ENCODE data around the gene TET3. TPM values are rescaled to one million over a fixed set of nuclear protein-coding genes. Genes with fewer than 3 reads are reported as not detected.

Gene TET3
- polyA plus RNA-seq, 1 of the 3 experiments (the other 2 are of a cell fraction): 1.6 TPM

DNA sequence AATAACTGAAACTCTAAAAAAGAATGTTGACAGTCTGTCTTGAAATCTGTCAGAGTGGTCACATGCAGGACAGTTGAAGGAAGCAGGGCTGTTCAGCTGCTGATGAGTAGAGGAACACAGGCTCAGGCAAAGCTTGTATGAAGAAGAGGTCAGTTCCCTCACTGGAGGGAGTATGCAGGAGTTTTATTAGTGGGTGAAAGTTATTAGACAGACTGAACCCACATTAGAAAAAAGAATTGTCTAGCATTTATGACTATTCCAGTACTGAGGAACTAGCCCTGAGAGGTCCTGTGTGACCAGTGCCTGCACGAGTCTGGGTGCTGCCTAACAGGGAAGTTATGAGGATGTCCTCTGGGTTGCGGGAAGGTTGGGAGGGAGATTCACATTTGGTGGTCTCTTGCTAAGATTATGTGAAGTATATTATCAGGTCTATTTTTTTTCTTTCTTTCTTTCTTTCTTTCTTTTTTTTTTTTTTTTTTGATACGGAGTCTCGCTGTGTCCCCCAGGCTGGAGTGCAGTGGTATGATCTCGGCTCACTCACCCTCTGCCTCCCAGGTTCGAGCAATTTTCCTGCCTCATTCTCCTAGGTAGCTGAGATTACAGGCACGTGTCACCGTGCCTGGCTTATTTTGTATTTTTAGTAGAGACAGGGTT, 9.6 kb downstream of the TET3 start:
- CTCF ChIA-PET: interaction anchor here (1.0 to 1.1 kb wide), 3 partner anchors 14 to 167 kb away, joined by 3 to 4 read pairs (median 3); no protein-coding TSS in a partner anchor
- Histone ChIP-seq H3K27ac (ENCODE audit: low read depth in 2 of 2, low read length in 1 of 2) (no peak overlapping the region), H3K9me2 (no peaks in the 10 kb centered on the region), H3K4me1 (ENCODE audit: control insufficient read depth in 1 of 2, insufficient read depth in 2 of 2, low read depth in 1 of 2, low read length in 1 of 2) (peaks cover 0 to 7% of the 10 kb centered on the region in 2 experiments; a peak in 1 of 4 replicates), H4K20me1 (ENCODE audit: insufficient read depth) (peaks cover 30% of the 10 kb centered on the region; the same call in 1 of the 2 replicates), H3F3A (replicated peaks; ENCODE audit: insufficient read depth) (no peaks in the 10 kb centered on the region), H3K79me2 (ENCODE audit: insufficient read depth) (peaks cover 41% of the 10 kb centered on the region), H3K4me3 (ENCODE audit: low read depth in 2 of 2, low read length in 1 of 2) (no peak overlapping the region), H2AFZ (ENCODE audit: low read depth) (no peak overlapping the region), H3K9ac (no peak overlapping the region), H3K36me3 (replicated peaks in 1 of 2; ENCODE audit: control insufficient read depth in 1 of 2, insufficient read depth in 2 of 2, low read length in 1 of 2) (peaks cover 0 to 7% of the 10 kb centered on the region in 2 experiments), H3K4me2 (no peak overlapping the region), H3K27me3 (ENCODE audit: insufficient read depth) (no peaks in the 10 kb centered on the region), H3K9me3 (no peaks in the 10 kb centered on the region)
- DNase-seq: no peak
- POLR2A ChIA-PET: no interaction called here
- WGBS (ENCODE audit: low lambda C conversion rate): 95% methylated on average over 8 of the region's 8 CpGs
- TF ChIP-seq, protein P1, sequence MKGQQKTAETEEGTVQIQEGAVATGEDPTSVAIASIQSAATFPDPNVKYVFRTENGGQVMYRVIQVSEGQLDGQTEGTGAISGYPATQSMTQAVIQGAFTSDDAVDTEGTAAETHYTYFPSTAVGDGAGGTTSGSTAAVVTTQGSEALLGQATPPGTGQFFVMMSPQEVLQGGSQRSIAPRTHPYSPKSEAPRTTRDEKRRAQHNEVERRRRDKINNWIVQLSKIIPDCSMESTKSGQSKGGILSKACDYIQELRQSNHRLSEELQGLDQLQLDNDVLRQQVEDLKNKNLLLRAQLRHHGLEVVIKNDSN (IDR thresholded peaks at IDR 0.05; ENCODE audit: borderline replicate concordance, low read depth): no peak
- TF ChIP-seq JUND (IDR thresholded peaks at IDR 0.05) (no peak), EP300 (IDR thresholded peaks at IDR 0.05; ENCODE audit: borderline replicate concordance in 1 of 2, low read depth in 1 of 2, low read length in 1 of 2) (no peak), MEF2A (IDR thresholded peaks at IDR 0.05; ENCODE audit: borderline replicate concordance, low read depth) (no peak), GATA2 (CRISPR knock-in tag; IDR thresholded peaks at IDR 0.05) (no peak), FOXM1 (IDR thresholded peaks at IDR 0.05; ENCODE audit: low read depth) (no peak)
- TF ChIP-seq, protein P2, sequence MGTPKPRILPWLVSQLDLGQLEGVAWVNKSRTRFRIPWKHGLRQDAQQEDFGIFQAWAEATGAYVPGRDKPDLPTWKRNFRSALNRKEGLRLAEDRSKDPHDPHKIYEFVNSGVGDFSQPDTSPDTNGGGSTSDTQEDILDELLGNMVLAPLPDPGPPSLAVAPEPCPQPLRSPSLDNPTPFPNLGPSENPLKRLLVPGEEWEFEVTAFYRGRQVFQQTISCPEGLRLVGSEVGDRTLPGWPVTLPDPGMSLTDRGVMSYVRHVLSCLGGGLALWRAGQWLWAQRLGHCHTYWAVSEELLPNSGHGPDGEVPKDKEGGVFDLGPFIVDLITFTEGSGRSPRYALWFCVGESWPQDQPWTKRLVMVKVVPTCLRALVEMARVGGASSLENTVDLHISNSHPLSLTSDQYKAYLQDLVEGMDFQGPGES (IDR thresholded peaks at IDR 0.05; ENCODE audit: low read depth, low read length): no peak
- TF ChIP-seq, protein P3, sequence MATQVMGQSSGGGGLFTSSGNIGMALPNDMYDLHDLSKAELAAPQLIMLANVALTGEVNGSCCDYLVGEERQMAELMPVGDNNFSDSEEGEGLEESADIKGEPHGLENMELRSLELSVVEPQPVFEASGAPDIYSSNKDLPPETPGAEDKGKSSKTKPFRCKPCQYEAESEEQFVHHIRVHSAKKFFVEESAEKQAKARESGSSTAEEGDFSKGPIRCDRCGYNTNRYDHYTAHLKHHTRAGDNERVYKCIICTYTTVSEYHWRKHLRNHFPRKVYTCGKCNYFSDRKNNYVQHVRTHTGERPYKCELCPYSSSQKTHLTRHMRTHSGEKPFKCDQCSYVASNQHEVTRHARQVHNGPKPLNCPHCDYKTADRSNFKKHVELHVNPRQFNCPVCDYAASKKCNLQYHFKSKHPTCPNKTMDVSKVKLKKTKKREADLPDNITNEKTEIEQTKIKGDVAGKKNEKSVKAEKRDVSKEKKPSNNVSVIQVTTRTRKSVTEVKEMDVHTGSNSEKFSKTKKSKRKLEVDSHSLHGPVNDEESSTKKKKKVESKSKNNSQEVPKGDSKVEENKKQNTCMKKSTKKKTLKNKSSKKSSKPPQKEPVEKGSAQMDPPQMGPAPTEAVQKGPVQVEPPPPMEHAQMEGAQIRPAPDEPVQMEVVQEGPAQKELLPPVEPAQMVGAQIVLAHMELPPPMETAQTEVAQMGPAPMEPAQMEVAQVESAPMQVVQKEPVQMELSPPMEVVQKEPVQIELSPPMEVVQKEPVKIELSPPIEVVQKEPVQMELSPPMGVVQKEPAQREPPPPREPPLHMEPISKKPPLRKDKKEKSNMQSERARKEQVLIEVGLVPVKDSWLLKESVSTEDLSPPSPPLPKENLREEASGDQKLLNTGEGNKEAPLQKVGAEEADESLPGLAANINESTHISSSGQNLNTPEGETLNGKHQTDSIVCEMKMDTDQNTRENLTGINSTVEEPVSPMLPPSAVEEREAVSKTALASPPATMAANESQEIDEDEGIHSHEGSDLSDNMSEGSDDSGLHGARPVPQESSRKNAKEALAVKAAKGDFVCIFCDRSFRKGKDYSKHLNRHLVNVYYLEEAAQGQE (IDR thresholded peaks at IDR 0.05; ENCODE audit: low read depth, low read length): no peak

DNA sequence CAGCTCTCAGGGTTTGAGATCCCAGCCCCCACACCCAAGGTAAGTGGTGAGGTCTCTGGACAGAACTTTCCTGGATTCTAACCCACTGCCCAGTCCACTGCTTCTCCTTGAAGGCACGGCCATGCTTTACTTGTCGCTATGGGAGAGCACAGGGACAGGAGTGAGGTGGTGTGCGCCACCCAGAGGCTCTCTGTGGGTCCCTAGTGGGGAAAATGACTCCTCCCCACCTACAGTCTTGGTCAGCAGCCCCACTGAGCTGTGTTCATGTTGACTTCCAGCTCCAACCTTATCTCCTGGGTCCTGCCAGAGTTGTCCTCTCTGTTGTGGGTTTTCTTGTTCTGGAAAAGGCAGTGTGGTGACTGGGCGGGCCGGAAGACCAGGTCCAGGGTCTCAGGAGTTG, 11.1 kb downstream of the TET3 start:
- H3K4me2 ChIP-seq: no peak overlapping the region
- no peak overlapping the region for H3K9ac ChIP-seq
- H3K9me3 ChIP-seq: no peaks in the 10 kb centered on the region
- no peak overlapping the region for H2AFZ ChIP-seq (ENCODE audit: low read depth)
- H3F3A ChIP-seq (replicated peaks; ENCODE audit: insufficient read depth): no peaks in the 10 kb centered on the region
- 97% methylated on average over 5 of the region's 5 CpGs for WGBS (ENCODE audit: low lambda C conversion rate)
- H3K27ac ChIP-seq (ENCODE audit: low read depth in 2 of 2, low read length in 1 of 2): no peak overlapping the region
- CTCF ChIA-PET: interaction anchor here (1.1 kb wide), 1 partner anchor 30 kb away, joined by 3 read pairs; no protein-coding TSS in a partner anchor
- no peak overlapping the region for H3K4me3 ChIP-seq (ENCODE audit: low read depth in 2 of 2, low read length in 1 of 2)
- peaks cover 26% of the 10 kb centered on the region for H3K79me2 ChIP-seq (ENCODE audit: insufficient read depth)
- H4K20me1 ChIP-seq (ENCODE audit: insufficient read depth): peaks cover 42% of the 10 kb centered on the region
- no peaks in the 10 kb centered on the region for H3K36me3 ChIP-seq (replicated peaks in 1 of 2; ENCODE audit: control insufficient read depth in 1 of 2, insufficient read depth in 2 of 2, low read length in 1 of 2)
- POLR2A ChIA-PET: no interaction called here
- H3K4me1 ChIP-seq (ENCODE audit: control insufficient read depth in 1 of 2, insufficient read depth in 2 of 2, low read depth in 1 of 2, low read length in 1 of 2): peaks cover 5 to 15% of the 10 kb centered on the region in 2 experiments; a peak in 2 of 4 replicates
- no peaks in the 10 kb centered on the region for H3K27me3 ChIP-seq (ENCODE audit: insufficient read depth)
- H3K9me2 ChIP-seq: no peaks in the 10 kb centered on the region
- no peak for DNase-seq
- TF ChIP-seq FOXJ3 (CRISPR knock-in tag; IDR thresholded peaks at IDR 0.05) (no peak), TCF12 (IDR thresholded peaks at IDR 0.05) (no peak), GABPA (IDR thresholded peaks at IDR 0.05; ENCODE audit: low read depth) (no peak), GATA2 (CRISPR knock-in tag; IDR thresholded peaks at IDR 0.05) (no peak), ELF1 (IDR thresholded peaks at IDR 0.05) (no peak), TEAD4 (IDR thresholded peaks at IDR 0.05; ENCODE audit: borderline replicate concordance, insufficient read depth) (no peak), EP300 (IDR thresholded peaks at IDR 0.05; ENCODE audit: borderline replicate concordance in 1 of 2, low read depth in 1 of 2, low read length in 1 of 2) (no peak), MXI1 (IDR thresholded peaks at IDR 0.05; ENCODE audit: low read depth, low read length) (no peak), RCOR1 (IDR thresholded peaks at IDR 0.05; ENCODE audit: low read length) (no peak), RAD21 (IDR thresholded peaks at IDR 0.05; ENCODE audit: low read length) (no peak)
- TF ChIP-seq, protein P2 (IDR thresholded peaks at IDR 0.05; ENCODE audit: low read depth, low read length): no peak
- TF ChIP-seq, protein P4, sequence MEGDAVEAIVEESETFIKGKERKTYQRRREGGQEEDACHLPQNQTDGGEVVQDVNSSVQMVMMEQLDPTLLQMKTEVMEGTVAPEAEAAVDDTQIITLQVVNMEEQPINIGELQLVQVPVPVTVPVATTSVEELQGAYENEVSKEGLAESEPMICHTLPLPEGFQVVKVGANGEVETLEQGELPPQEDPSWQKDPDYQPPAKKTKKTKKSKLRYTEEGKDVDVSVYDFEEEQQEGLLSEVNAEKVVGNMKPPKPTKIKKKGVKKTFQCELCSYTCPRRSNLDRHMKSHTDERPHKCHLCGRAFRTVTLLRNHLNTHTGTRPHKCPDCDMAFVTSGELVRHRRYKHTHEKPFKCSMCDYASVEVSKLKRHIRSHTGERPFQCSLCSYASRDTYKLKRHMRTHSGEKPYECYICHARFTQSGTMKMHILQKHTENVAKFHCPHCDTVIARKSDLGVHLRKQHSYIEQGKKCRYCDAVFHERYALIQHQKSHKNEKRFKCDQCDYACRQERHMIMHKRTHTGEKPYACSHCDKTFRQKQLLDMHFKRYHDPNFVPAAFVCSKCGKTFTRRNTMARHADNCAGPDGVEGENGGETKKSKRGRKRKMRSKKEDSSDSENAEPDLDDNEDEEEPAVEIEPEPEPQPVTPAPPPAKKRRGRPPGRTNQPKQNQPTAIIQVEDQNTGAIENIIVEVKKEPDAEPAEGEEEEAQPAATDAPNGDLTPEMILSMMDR (IDR thresholded peaks at IDR 0.05): no peak
